AG08396 (cell line): Measurements from ENCODE around the gene CD6.

Source experiments
- DNase-seq: peaks from one replicate; pipeline ENCODE4 v3.0.0; 2012; ENCODE audit warnings: low spot score, mixed read lengths

Gene CD6

DNA sequence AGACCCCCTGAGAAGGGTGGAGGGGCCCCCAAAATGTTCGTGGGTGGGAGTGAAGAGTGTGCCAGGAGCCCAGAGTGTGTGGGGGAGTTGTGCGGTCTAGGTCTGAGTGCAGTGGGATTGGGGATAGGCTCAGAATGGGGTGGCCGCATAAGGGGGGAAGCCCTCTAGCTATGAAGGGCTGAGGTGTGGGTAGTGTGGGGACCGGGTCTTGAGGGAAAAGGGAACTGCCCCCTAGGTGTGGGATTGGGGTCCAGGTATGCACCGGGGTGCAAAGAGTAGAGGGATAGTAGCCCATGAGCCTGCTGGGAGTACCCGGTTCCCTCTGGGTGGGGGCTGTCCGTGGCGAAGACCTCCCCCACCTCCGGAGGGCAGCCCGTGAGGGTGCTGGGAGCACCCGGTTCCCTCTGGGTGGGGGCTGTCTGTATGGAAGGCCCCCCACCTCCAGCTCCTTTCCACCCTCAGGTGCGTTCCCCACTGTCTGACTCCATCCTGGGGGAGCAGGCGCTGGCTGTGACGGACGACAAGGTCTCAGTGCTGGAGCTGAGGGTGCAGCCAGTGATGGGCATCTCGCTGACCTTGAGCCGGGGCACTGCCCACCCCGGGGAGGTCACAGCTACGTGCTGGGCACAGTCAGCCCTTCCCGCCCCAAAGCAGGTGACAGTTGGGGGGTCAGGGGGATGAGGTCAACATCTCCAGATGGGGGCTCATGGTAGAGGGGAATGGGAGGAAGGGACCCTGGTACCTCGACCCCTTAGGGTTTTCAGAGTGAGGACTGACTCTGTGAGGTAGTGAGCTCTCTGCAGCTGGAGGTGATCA is 36.5 kb upstream of the CD6 start:
- DNase-seq, result no peak

DNA sequence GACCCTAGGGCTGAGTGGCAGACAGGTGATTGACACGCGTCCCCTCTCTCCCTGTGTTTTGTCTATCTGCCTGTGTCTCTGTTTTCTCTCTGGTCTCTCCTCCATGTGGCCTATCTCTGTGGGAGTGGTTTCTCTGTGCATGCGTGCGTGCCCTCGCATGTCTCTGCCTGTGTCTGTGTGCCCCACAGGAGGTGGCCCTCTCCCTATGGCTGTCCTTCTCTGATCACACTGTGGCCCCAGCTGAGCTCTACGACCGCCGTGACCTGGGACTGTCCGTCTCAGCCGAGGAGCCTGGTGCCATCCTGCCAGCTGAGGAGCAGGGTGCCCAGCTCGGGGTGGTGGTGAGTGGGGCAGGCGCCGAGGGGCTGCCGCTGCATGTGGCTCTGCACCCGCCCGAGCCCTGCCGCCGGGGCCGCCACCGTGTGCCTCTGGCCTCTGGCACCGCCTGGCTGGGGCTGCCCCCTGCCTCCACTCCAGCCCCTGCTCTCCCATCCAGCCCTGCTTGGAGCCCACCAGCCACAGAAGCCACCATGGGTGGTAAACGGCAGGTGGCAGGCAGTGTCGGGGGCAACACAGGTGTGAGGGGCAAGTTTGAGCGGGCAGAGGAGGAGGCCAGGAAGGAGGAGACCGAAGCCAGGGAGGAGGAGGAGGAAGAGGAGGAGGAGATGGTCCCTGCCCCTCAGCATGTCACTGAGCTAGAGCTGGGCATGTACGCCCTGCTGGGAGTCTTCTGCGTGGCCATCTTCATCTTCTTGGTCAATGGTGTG is 35.6 kb upstream of the CD6 start:
- DNase-seq, result no peak

DNA sequence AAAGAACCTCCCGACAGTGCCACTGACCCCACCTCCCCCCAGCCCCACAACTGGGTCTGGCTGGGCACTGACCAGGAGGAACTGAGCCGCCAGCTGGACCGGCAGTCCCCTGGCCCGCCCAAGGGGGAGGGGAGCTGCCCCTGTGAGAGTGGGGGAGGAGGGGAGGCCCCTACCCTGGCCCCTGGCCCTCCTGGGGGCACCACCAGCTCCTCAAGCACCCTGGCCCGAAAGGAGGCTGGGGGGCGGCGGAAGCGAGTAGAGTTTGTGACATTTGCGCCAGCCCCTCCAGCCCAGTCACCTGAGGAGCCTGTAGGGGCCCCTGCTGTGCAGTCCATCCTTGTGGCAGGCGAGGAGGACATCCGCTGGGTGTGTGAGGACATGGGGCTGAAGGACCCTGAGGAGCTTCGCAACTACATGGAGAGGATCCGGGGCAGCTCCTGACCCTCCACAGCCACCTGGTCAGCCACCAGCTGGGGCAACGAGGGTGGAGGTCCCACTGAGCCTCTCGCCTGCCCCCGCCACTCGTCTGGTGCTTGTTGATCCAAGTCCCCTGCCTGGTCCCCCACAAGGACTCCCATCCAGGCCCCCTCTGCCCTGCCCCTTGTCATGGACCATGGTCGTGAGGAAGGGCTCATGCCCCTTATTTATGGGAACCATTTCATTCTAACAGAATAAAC is 34.9 kb upstream of the CD6 start:
- no peak for DNase-seq

DNA sequence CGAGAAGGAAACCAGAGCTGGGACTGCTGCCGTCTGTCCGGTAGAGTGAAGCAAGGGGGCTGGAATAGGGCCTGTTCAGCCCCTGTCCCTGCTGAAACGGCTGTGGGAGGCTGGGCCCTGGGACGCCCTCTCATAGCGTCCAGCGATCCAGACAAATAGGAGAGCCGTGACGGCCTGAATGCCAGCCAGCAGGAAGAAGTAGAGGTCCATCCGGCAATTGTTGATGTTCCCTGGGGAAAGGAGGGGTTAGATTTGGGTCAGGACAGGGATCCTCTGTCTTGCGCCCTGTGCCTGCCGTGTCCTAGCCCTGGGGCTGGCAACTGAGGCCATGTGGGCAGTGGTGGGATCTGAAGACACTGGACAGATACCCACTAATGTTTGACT is 34.3 kb upstream of the CD6 start:
- no peak for DNase-seq

DNA sequence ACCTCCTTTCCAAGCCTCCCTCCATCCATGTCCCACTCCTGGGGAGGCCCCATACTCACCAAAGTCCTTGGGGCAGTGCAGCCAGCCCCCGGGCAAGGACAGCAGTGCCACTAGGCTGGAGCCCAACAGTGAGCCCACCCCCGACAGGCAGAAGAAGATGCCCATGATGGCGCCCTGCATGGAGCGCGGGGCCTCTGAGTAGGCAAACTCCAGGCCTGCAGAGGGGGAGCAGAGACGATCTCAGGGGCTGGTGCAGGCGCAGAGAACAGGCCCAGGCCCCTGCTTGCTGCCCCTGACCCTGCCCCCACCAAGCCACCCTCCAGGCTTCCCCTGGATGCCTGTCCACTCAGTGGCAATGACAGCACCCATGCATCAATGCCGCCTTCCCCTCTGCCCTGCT is 33.7 kb upstream of the CD6 start:
- no peak for DNase-seq

DNA sequence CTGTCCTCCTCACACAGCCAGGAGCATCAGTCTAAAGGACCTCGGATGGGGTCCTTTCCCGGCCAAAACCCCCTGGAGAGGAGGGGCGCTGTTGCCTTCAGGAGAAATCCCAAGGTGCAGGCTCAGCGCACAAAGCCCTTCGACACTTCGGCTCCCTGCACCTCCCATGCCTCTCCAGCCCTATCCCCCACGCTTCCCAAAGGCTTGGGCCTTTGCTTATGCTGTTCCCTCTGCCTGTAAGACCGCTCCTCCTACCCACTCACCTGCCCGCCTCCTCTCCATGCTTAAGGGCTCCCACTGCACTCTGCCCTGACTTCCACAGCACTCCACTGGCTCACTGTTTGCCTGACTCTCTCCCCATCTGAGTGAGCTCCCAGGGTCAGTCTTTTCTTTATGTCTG is 33.0 kb upstream of the CD6 start:
- DNase-seq, result no peak

DNA sequence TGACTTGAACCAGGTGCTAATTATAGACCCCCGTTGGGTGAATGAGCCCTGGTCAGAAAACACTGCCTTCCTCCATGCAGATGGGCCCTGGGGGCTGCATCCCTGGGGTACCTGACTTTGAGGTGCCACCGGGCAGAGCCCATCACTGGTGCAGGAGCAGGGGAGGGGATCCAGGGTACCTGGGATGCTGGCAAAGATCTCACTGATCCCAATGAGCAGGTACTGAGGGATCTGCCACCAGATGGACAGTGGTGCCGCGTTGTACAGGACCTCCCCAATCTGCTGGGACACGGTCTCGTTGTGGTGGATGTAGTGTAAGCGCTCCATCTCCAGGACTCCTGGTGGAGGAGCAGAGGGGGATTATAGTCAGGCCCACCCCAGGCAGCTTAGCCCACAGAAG is 32.2 kb upstream of the CD6 start:
- DNase-seq, result no peak

DNA sequence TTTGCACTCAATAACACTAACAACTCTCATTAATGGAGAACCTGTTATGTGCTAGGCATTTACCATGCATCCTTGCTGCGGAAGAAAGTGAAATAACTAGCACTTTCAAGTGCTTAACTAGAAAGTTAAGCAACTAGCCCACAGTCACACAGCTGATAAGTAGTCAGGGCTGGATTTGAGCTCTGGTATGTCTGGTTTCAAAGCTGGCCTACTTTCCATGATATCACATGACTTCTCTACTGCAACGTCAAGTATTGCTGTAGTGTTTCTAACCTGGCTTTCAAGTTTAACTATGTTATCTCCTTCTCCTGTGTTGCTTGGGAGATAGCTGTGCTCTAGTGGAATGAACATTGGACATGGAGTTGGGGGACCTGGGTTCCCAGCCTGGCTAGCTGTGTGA is 31.6 kb upstream of the CD6 start:
- DNase-seq, result no peak

DNA sequence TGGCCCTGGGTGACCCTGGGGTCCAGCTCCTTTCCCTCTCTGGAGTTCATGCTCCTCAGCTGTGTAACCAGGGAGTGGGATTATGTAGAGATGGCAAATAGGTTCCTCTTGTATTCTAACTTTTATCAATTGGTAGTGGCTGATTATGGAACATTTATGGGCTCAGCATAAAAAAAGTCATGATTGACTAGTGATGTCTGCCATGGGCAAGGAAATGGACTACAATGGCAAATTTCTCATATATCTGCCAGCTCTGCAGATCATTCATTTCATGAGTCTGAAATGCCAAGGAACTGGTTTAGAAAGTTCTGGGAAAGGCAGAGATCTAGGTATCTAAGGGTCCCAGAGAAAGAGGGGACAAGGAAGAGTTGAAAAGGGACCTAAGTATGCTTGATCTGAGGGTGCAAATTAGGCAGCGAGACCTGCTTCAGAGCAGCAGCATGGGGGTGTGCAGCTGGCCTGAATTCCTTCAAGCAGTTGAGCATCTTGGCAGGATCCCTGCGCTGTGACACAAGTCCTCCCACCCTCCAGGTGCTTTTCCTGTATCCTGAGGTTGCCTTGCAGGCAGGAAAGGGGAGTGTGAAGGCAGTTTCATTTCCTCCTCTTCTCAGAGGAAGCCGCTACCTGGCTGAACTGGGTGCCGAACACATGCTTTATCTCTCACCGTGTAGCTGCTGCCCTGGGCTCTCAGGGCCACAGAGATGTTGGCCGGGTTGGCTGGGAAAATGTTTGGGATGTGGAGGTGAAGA is 29.9 kb upstream of the CD6 start:
- DNase-seq, result no peak

DNA sequence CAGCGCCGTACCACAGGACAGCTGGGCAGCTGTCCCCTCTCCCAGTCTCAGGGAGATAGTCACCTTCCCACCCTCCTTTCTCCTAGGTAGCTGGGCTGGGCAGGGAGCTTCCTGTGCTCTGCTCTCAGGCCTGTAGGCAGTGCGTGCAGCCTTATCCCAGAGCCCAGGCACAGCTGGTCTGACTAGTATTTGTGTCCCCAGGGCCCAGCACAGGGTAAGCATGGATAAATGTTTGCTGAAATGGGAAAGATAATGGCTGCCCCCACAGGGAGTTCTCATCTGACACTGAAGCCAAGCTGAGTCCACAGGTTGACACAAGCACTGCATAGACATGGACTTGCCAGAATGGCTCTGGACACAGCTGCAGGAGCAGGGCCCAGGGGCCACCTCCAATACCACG is 29.3 kb upstream of the CD6 start:
- no peak for DNase-seq

DNA sequence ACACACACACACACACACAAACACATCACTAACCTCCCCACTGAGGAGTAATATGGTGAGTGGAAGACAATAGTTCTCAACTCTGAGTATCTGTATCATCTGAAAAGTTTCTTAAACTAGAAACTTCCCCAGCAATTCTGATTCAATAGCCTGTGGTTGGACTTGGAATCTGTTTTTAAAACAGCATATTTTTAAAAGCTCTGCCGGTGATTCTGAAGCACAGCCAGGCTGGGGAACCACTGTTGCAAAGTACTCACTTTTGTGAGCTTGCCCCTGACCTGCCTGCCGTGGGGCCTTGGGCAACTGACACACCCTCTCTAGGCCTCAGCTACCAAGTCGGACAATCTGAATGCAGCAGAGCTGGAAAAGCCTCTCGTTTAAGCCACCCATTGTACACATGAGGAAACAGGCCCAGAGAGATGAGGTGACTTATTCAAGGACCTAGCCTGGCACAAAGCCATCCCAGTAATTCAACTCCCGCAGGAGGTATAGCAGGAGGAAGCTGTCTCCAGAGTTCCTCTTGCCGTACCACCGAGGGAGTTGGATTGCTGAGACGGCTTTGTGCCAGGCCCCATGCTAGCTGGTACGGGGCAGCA is 28.4 kb upstream of the CD6 start:
- no peak for DNase-seq

DNA sequence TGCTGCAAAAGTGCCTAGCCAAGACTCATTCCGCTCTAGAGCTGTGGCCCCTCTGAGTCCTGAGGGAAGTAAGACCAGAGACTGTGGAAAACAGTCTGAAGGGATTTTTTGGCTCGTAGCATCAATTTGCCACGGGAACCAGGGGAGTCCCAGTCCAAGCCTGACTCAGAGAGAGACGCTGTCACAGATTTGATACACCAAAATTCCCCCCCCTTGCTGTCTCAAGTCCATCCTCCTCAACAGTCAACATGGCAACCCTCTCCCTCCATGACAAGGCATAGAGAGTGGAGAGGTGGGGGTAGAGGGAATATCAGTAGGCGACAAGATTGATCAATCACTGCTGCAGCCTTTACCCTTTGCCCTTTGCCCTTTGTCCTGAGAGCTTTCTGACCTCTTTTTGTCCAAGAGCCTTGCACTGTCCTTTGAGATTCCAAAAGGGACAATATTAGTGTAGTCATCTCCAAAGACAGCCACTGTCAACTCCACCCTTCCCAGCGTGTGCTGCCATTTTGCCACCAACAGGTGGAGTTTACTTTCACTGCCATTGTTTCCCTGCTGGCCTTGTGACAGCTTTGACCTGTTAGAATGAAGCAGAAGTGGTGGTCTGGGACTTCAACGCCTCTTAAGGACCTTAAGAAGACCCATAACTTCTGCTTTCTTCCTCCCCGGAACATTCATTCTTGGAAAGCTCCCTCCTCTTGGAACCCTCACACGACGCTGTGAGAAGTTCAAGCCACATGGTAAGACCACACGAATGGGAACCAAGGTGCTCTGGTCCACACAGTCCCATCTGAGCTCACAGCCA is 26.8 kb upstream of the CD6 start:
- DNase-seq, result no peak

DNA sequence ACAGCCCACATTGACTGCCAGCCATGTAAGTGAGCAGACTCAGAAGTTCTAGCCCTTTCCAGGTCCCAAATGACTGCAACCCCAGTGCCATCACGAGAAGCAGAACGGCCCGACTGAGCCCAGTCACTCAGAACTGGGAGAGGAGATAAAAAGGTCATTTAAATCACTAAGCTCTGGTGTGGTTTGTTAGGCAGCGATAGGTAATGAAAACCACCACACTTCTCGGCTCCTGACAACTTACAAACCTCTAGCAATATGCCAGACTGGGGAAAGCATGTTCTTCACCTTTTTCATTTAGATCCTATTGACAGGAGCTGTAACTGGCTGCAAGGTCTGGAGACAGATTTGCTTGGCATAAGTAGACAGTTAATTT is 26.2 kb upstream of the CD6 start:
- no peak for DNase-seq

DNA sequence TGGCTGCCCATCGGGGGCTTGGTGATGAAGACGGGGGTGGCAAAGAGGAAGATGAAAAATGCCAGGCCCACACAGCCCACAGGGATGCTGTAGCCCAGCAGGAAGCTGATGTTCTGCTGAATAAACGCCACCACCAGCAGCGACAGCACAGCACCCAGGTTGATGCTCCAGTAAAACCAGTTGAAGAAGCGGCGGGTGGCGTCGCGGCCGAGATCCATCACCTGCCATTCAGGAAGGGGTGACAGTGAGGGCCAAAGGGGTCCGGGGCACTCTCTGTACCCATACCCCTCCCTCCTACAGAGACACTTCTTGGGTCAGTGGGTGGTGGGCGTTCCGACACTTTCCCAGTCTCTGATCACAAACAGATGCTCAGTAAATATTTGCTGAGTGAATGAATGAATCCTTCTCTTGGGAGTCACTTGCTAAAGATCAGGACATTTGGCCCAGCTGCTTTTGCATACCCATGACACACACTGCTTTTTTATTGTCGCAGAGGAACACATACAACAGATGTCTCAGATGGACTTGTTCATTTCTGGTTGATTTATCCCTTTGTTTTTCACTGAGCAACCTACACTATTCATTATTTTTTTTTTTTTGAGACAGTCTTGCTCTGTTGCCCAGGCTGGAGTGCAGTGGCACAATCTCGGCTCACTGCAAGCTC is 24.7 kb upstream of the CD6 start:
- no peak for DNase-seq

DNA sequence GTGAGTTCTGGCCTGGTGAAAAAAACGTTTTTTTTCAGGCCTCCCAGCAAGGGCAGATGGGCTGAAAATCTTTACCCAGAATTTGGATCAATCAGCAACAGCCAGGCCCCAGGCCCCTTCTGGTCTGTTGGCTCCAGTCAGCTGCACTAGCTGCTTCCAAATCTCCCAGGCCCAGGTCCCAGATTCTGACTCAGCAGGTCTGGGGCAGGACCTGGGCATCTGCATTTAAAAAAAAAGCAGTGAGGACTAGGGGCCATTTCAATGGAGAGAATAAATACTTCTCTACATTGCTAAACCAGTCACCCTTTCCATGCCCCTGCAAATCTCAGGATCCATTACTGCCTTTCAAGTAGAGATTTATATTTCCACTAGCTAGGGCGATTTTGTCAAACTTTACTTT is 23.8 kb upstream of the CD6 start:
- no peak for DNase-seq

DNA sequence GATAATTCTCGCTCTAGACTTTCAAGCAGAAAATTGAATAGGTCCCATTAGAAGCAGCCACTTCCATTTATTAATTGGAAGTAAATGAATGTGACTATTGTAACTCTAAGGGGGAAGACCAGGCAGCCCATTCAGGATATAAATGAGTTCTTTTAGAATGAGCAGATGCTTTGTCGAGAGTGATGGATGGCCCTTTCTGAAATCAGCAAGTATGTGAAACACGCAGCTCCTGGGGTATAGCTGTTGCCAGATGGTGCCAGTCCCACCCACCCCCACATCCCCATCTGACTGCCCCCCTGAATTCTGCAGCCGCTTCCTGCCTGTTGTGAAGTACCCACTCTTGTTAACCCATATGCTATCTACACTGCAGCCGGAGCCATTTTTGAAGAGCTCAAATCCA is 23.2 kb upstream of the CD6 start:
- DNase-seq, result no peak

DNA sequence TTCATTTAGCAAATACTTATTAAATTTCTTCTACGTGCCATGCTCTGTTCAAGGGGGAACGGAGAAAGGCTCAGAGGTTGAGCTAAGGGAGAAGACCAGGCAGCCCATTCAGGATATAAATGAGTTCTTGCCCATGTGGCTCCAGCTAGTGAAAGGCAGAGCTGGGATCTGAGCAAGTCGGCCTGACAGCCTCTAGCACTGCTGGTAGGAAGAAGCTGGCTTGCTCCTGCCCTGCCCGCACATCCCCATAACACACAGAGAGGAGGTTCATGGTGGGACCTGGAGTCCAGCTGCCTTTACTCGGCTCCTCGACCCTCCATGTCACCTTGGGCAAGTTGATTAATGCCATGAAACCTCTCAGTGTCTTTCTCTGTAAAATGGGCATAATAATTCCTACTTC is 21.5 kb upstream of the CD6 start:
- no peak for DNase-seq

DNA sequence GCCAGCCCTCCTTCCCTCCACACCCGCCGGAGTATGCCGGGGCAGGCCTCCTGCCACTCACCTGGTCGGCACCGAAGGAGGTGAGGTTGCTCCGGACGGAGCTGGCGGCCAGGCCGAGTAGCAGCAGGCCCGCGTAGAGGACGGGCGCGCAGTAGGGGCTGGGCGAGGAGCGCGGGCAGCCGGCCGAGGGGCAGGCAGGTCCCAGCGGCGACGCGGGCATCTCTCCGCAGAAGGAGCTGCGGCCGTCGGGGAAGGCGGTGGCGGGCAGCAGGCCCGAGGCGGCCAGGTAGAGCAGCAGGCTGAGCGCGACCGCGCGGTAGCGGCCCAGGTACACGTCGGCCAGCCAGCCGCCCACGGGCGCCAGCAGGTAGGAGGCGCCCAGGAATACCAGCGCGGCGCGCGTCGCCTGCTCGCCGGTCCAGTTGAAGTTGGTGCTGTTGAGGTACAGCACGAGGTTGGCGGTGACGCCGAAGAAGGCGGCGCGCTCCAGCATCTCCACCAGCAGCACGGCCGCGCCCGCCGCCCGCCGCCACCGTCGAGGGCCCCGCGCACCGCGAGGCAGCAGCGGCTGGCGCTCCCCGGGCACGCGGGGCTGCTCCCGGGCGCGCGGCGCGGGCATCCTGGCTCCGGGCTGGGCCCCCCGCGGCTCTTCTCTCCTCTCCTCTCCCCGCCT is 20.4 kb upstream of the CD6 start:
- DNase-seq, result no peak

DNA sequence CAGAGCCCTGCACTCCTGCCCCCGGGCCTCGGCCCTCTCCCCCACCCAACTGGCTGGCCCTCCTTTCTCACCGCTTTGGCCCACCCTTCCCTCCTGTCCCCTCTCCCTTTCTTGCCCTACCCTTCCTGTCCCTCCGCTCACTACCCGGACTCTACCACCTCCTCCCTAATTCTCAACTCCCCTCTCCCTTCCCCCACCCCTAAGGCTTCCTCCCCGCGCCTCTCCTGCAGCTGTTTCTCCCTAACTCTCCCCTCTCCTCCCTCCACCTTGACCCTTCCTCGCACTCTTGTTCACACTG is 19.9 kb upstream of the CD6 start:
- no peak for DNase-seq
